Activated T-helper 1 cell treated with anti-CD3 and anti-CD28 coated beads, Interleukin-12 subunit alpha, Interleukin-12 subunit beta, Interleukin-2, Interleukin-4 antibody, amounts not matched to agents 30 ng/mL and 10 ng/mL and 1 ng/mL, durations not matched to agents 14 hours and 24 hours and 36 hours (primary cell): ENCODE measurements around the gene GRB10. TPM values are rescaled to one million over a fixed set of nuclear protein-coding genes. Genes with fewer than 3 reads are reported as not detected.
"Not testable (repeated sequence)": the region's sequence is repeated elsewhere in the genome, so short reads cannot be mapped to it uniquely, and the experiment has no call there.

Source experiments
- DNase-seq: peaks from one replicate; pipeline ENCODE4 v3.0.0; 2021; ENCODE audit warnings: low spot score
- H3K27ac Mint-ChIP-seq: one replicate; pipeline ENCODE4 v1.8.0; 2021; ENCODE audit warnings: mild to moderate bottlenecking, mixed read lengths
- H3K27me3 Mint-ChIP-seq: one replicate; pipeline ENCODE4 v1.8.0; 2022; ENCODE audit warnings: mild to moderate bottlenecking, moderate library complexity, mixed read lengths; ENCODE audit not compliant: insufficient read depth
- H3K36me3 Mint-ChIP-seq: one replicate; pipeline ENCODE4 v1.8.0; 2021; ENCODE audit warnings: low read depth, mixed read lengths
- H3K4me1 Mint-ChIP-seq: one replicate; pipeline ENCODE4 v1.8.0; 2021; ENCODE audit warnings: low read depth, mixed read lengths
- H3K4me3 Mint-ChIP-seq: one replicate; pipeline ENCODE4 v1.8.0; 2021; ENCODE audit warnings: mild to moderate bottlenecking, moderate library complexity, mixed read lengths
- H3K9me3 Mint-ChIP-seq: one replicate; pipeline ENCODE4 v1.8.0; 2021; ENCODE audit warnings: mixed read lengths
- intact Hi-C: fragments of 100-400 bp; cut with micrococcal nuclease; formaldehyde crosslinking; loops from one replicate; pipeline ENCODE4 v1.15.1; 2024
- total RNA-seq: library from RNA; stranded (reverse); gene quantifications from 2 replicates; pipeline ENCODE4 v1.2.3, GENCODE V29; 2022

GRB10 gene
- total RNA-seq, 1 donor from 2014 or later = 2.8 TPM

DNA sequence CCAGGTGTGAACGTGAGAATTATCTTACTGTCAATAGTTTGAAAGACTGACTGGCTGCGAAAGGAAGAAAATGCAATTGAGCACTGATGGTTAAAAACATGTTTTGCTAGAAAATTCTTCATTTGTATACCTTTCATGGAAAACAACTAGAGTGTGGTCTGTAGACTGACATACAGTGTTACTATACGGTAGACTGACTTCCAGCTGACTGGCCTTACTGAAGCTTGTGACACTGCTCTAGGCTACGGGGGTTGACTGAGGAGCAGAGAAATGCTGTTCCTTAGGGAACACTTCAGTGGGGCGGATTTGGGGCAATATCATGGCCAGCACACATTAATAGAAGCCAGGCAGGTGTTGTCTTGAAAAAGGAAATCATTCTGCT, 191.6 kb downstream of the GRB10 start:
- Mint-ChIP-seq H3K4me1 (peaks cover 20% of the 10 kb centered on the region), H3K36me3 (peaks cover 1% of the 10 kb centered on the region)
- intact Hi-C loops = no loop called here

DNA sequence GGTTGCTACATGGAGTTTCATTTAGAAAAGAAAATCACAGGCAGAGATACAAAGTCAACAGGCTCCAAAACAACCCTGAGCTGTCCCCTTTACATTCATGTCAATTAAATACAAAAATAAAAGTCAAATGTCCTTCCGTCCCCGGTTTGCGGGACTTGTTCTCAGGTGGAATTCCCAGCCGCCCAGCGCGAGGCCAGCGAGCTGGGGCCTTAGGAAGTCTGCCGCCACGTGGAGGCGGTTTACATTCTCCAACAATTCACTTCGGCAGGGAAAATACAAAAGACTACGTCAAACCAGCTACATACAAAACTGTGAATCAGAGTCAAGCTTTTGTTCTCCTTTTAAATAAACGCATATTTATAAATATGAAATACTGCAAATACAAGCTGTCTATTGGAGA, 192.2 kb downstream of the GRB10 start:
- intact Hi-C loops = no loop called here
- no peak for DNase-seq
- H3K4me1 Mint-ChIP-seq = peaks cover 18% of the 10 kb centered on the region
- H3K27me3 Mint-ChIP-seq = peaks cover 5% of the 10 kb centered on the region
- H3K4me3 Mint-ChIP-seq = no peak overlapping the region
- peaks cover 1% of the 10 kb centered on the region for H3K36me3 Mint-ChIP-seq
- no peaks in the 10 kb centered on the region for H3K9me3 Mint-ChIP-seq
- H3K27ac Mint-ChIP-seq = no peak overlapping the region

More for the DNA sequence above, 191.6 kb downstream of the GRB10 start:
- peaks cover 5% of the 10 kb centered on the region for H3K27me3 Mint-ChIP-seq
- H3K4me3 Mint-ChIP-seq = no peak overlapping the region
- no peak overlapping the region for H3K27ac Mint-ChIP-seq
- H3K9me3 Mint-ChIP-seq = no peaks in the 10 kb centered on the region
- DNase-seq = no peak

DNA sequence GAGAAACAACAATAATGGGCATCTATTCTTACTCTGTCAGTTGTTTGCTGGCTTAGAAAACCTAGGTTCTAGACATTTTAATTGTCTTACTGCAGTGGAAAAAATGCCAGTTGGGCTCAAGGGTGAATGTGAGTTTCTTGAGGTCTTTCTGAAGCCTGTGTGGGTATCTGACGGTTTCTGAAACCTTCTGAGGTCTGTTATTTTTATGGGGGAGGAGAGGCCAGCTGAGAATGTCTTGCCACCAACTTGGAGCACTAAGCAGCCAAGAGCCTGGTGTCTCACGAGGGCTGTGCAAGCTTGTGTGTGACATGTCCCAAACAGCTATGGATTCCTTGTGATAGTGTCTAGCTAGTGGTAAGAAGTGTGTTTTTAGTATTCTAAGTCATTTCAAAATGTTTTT, 193.3 kb downstream of the GRB10 start:
- peaks cover 5% of the 10 kb centered on the region for H3K27me3 Mint-ChIP-seq
- H3K4me1 Mint-ChIP-seq = peaks cover 6% of the 10 kb centered on the region
- H3K4me3 Mint-ChIP-seq = no peak overlapping the region
- no peak for DNase-seq
- H3K36me3 Mint-ChIP-seq = peaks cover 1% of the 10 kb centered on the region
- no peak overlapping the region for H3K27ac Mint-ChIP-seq
- intact Hi-C loops = no loop called here
- no peaks in the 10 kb centered on the region for H3K9me3 Mint-ChIP-seq

DNA sequence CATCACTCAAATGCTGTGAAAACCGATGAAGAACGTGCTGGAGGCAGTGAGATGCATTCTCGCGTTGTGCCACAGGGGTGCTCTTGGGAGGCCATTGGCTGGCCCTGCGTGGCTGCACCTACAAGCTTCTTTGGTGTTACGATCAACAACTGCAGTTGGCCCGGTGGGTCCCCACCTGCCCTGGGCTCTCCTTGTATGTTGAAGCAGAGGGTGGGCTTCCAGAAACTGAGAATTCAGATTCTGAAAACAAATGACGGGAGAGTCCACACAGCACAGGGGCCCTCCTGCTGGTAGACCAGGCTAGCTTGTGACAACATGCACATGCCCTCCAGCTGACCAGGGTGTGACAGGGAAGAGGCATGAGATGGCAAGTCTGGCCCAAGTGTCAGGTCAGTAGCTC, 193.8 kb downstream of the GRB10 start:
- intact Hi-C loops = no loop called here
- DNase-seq = no peak
- Mint-ChIP-seq H3K36me3 (peaks cover 1% of the 10 kb centered on the region), H3K27me3 (peaks cover 5% of the 10 kb centered on the region), H3K4me1 (peaks cover 2% of the 10 kb centered on the region), H3K27ac (no peak overlapping the region), H3K4me3 (no peak overlapping the region), H3K9me3 (peaks cover 2% of the 10 kb centered on the region)

DNA sequence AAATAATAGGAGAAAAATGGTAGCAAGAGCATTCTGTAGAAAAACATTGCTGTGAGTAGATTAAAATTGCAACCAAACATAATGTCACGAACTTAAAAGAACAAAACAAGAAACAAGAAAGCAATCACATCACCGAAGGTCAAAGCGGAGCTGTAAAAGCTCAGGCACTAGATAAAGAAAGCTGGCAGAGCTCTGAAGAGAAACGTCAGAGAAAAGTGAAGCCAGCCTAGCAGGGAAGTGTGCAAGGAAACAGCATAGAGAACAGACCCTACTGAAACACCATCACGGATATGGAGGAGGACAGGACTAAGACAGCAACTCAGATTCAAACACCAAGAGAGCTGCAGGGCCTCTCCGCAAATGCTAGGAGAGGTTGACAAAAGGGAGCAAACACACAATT, 195.0 kb downstream of the GRB10 start:
- no peak overlapping the region for H3K4me3 Mint-ChIP-seq
- no peak for DNase-seq
- H3K27me3 Mint-ChIP-seq = peaks cover 3% of the 10 kb centered on the region
- H3K4me1 Mint-ChIP-seq = no peaks in the 10 kb centered on the region
- no peak overlapping the region for H3K27ac Mint-ChIP-seq
- peaks cover 13% of the 10 kb centered on the region for H3K9me3 Mint-ChIP-seq
- peaks cover under 1% of the 10 kb centered on the region for H3K36me3 Mint-ChIP-seq
- intact Hi-C loops = no loop called here

DNA sequence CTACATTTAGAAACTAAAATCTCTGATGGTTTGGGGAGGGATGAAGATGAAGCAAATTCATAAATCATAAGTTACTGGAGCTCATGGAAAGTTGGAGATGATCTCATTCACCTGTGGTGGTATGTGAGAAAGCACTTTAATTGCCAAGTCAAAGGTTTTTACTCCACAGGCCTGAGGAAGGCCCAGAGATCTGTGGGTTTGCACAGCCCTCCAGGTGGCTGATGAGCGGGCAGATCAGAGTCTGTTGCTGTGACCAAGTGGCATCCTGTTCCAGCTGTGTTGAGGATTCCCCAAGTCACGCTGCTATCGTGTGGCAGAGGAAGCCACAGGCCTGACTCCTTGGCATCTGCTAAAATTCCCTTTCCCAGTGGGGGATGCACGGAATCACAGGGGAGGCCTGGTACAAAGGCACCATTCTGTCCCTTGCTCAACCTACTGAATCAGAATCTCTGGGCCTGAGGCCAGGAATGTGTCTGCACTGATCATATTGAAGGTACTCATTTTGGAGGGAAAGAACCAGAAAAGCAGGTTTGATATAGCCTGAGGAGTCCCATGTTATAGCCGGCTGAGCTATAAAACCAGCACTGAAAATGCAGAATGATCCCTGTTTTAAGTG, 197.8 kb downstream of the GRB10 start:
- H3K27ac Mint-ChIP-seq = no peak overlapping the region
- H3K9me3 Mint-ChIP-seq = peaks cover 22% of the 10 kb centered on the region
- intact Hi-C loops = no loop called here
- H3K27me3 Mint-ChIP-seq = peaks cover 5% of the 10 kb centered on the region
- H3K36me3 Mint-ChIP-seq = no peaks in the 10 kb centered on the region
- no peak for DNase-seq
- H3K4me3 Mint-ChIP-seq = no peak overlapping the region
- H3K4me1 Mint-ChIP-seq = no peaks in the 10 kb centered on the region

DNA sequence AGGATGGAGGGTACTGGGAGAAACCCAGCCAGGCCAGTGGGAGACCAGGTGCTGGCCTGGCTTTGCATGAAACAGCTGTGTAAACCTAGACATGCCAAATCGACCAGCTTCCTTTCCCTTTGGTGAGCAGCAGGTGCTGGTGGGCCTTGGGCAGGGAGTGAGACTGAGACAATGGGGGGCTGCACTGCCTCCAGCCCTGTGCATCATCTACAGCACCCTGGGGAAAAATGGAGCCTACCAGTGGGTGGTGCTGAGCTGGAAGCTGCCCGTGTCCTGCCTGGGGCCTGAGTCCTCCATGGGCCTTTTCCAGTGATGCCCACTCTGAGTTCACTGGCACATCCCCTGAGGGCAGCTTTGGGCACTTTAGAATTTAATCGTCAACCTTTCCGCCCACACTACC, 198.3 kb downstream of the GRB10 start:
- no peaks in the 10 kb centered on the region for H3K4me1 Mint-ChIP-seq
- peaks cover 22% of the 10 kb centered on the region for H3K9me3 Mint-ChIP-seq
- peaks cover 8% of the 10 kb centered on the region for H3K27me3 Mint-ChIP-seq
- no peak overlapping the region for H3K4me3 Mint-ChIP-seq
- no peaks in the 10 kb centered on the region for H3K36me3 Mint-ChIP-seq
- no peak for DNase-seq
- intact Hi-C loops = no loop called here
- no peak overlapping the region for H3K27ac Mint-ChIP-seq

DNA sequence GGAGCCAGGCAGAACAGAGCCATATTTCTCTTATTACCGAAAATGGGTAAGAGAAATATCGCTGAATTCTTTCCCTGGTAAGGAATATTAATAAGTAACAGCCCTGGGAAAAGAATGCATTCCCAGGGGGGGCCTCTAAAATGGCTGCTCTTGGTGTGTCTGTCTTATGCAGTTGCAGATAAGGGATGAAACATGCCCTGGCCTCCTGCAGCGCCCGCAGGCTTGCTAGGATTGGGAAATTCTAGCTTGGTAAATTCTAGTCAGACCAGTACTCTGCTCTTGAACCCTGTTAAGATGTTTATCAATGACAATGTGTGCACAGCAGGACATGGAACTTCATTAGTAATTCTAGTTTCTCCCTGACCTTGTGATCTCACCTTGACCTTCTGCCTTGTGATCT, 199.4 kb downstream of the GRB10 start:
- Mint-ChIP-seq H3K27me3 (peaks cover 11% of the 10 kb centered on the region), H3K9me3 (peaks cover 22% of the 10 kb centered on the region)
- intact Hi-C loops, DNase-seq, H3K4me1 Mint-ChIP-seq, H3K36me3 Mint-ChIP-seq, H3K27ac Mint-ChIP-seq, H3K4me3 Mint-ChIP-seq: not testable (repeated sequence)

DNA sequence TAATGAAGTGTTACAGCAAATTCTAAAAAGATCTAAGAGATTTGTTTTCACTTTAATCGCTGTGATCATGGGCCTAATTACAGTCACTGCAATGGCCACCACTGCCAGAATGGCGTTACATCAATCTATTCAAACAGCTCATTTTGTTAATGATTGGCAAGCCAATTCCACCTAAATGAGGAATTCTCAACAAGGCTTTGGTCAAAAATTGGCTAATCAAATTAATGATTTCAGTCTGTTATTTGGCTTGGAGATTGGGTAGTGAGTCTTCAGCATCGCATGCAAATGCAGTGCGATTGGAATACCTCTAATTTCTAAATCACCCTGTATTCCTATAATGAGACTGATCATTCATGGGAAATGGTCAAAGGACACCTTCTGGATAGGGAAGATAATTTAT, 200.4 kb downstream of the GRB10 start:
- H3K27ac Mint-ChIP-seq = not testable (repeated sequence)
- H3K27me3 Mint-ChIP-seq = peaks cover 11% of the 10 kb centered on the region
- H3K9me3 Mint-ChIP-seq = peaks cover 22% of the 10 kb centered on the region

DNA sequence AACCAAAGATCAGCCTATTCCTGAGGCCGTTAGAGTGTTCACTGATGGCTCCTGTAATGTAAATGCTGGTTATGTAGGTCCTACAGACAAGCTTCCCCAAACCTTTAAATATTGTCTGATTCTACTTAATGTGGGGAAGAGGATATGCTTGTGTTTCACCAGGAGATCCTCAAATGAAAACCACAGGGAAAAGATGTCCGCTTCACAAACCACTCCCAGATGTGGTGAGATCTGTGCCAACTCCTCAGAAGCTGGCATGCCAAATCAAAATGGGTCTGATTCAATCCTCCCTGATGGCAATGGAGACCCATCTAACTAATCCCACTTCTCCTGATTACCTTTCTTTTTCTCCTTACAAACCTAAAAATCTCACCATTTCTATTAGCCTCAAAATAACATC, 202.0 kb downstream of the GRB10 start:
- H3K27me3 Mint-ChIP-seq = peaks cover 11% of the 10 kb centered on the region
- H3K9me3 Mint-ChIP-seq = peaks cover 22% of the 10 kb centered on the region
- not testable (repeated sequence) for H3K4me1 Mint-ChIP-seq

More for the DNA sequence above, 200.4 kb downstream of the GRB10 start:
- H3K4me3 Mint-ChIP-seq, H3K36me3 Mint-ChIP-seq, DNase-seq, H3K4me1 Mint-ChIP-seq, intact Hi-C loops: not testable (repeated sequence)

DNA sequence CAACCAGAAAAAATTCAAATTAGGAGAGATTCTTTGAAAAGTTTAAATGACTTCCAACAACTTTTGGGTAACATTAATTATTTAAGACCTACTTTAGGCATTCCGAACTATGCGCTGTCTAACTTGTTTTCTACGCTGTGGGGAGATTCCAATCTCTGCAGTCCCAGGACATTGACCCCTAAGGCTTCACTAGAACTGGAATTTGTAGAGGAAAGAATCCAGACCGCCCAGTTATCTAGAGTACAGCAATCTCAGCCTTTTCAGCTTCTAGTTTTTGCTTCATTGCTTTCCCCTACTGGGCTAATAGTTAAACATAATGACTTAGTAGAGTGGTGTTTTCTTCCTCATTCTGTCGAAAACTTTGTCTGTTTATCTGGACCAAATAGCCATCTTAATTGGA, 202.6 kb downstream of the GRB10 start:
- no peak for DNase-seq
- intact Hi-C loops = no loop called here
- H3K4me1 Mint-ChIP-seq = no peaks in the 10 kb centered on the region
- H3K4me3 Mint-ChIP-seq = no peak overlapping the region
- peaks cover 16% of the 10 kb centered on the region for H3K27me3 Mint-ChIP-seq
- H3K9me3 Mint-ChIP-seq = peaks cover 22% of the 10 kb centered on the region
- no peaks in the 10 kb centered on the region for H3K36me3 Mint-ChIP-seq
- H3K27ac Mint-ChIP-seq = no peak overlapping the region

More for the DNA sequence above, 202.0 kb downstream of the GRB10 start:
- H3K4me3 Mint-ChIP-seq, H3K36me3 Mint-ChIP-seq, H3K27ac Mint-ChIP-seq, DNase-seq, intact Hi-C loops: not testable (repeated sequence)

DNA sequence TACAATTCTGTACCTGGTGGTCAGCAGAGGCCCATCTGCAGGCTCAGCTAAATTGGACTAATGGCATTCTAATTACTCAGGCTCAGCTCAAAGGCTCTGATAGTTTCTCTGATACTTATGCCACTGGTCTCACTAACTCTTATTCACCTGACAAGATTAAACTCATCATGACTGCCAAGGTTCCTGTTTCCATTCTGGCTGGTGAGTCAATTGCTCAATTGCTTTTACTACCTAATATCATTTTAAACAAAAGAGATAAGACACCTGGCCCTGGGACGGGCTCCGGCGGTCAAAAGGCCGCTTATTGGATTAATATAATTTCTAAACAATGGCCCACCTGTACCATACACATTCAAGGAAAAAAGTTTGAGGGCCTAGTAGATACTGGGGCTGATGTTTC, 204.6 kb downstream of the GRB10 start:
- H3K4me3 Mint-ChIP-seq, H3K27ac Mint-ChIP-seq, H3K36me3 Mint-ChIP-seq, DNase-seq, H3K4me1 Mint-ChIP-seq, intact Hi-C loops: not testable (repeated sequence)
- H3K27me3 Mint-ChIP-seq = peaks cover 27% of the 10 kb centered on the region
- peaks cover 12% of the 10 kb centered on the region for H3K9me3 Mint-ChIP-seq

DNA sequence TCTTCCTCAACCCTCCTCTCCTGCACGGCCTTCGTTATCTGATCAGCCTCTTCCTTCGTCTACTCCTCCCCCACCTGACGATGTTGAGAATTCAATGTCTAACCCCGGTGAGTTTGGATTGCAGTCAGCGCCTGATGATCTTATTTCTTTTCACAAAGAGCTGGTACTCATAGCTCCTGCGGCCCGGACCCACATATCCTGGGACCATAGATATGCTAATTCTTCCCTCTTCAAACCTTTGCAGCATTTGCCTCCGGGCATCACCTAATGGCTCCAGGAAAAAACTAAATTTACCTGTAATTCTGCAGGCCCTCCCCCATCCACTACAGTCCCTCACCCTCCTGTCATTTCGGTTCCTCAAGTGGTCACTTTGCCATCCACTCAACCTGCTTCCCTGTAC, 205.1 kb downstream of the GRB10 start:
- intact Hi-C loops = no loop called here
- peaks cover 7% of the 10 kb centered on the region for H3K9me3 Mint-ChIP-seq
- H3K4me1 Mint-ChIP-seq = no peaks in the 10 kb centered on the region

DNA sequence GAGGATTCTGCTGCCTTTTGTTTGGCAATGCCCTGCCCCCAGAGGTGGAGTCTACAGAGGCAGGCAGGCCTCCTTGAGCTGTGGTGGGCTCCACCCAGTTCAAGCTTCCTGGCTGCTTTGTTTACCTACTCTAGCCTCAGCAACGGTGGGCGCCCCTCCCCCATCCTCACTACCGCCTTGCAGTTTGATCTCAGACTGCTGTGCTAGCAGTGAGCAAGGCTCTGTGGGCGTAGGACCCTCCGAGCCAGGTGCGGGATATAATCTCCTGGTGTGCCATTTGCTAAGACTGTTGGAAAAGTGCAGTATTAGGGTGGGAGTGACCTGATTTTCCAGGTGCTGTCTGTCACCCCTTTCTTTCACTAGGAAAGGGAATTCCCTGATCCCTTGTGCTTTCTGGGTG, 206.3 kb downstream of the GRB10 start:
- H3K4me1 Mint-ChIP-seq, H3K27ac Mint-ChIP-seq, H3K4me3 Mint-ChIP-seq, DNase-seq, H3K36me3 Mint-ChIP-seq, intact Hi-C loops, H3K9me3 Mint-ChIP-seq: not testable (repeated sequence)
- peaks cover 27% of the 10 kb centered on the region for H3K27me3 Mint-ChIP-seq

More for the DNA sequence above, 205.1 kb downstream of the GRB10 start:
- Mint-ChIP-seq H3K36me3 (no peaks in the 10 kb centered on the region), H3K4me3 (no peak overlapping the region), H3K27ac (no peak overlapping the region), H3K27me3 (peaks cover 27% of the 10 kb centered on the region)
- no peak for DNase-seq
